ENCODE results near the gene ABCB1. TPM values are rescaled to one million over a fixed set of nuclear protein-coding genes. Genes with fewer than 3 reads are reported as not detected.

The ABCB1 gene
- total RNA-seq, 4 donors from 2014 or later: 5.6 to 18.4 (median 8.2) TPM

DNA sequence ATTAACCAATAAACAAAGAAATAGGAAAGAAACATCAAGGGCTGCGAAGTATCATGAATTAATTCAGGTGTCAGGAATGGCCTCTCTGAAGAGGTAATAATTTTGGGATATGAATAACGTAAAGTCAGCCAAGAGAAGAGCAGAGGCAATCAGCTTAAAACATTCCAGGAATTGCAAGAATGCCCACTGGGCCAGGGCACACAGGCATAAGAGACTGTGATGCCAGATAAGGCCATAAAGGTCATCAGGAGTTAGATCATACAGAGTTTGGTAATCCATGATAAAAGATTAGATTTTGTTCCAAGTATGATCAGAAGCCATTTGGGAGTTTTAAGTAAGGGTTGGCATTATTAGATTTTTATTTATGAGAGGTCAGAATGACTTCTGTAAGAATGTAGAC is 72.0 kb downstream of the ABCB1 start:
- H3K4me1 ChIP-seq: no peaks in the 10 kb centered on the region
- no peak for ATAC-seq
- no peaks in the 10 kb centered on the region for H3K27me3 ChIP-seq
- H3K4me3 ChIP-seq: no peak overlapping the region
- H3K9me3 ChIP-seq: no peaks in the 10 kb centered on the region
- no peaks in the 10 kb centered on the region for H3K36me3 ChIP-seq
- TF ChIP-seq, protein P1, sequence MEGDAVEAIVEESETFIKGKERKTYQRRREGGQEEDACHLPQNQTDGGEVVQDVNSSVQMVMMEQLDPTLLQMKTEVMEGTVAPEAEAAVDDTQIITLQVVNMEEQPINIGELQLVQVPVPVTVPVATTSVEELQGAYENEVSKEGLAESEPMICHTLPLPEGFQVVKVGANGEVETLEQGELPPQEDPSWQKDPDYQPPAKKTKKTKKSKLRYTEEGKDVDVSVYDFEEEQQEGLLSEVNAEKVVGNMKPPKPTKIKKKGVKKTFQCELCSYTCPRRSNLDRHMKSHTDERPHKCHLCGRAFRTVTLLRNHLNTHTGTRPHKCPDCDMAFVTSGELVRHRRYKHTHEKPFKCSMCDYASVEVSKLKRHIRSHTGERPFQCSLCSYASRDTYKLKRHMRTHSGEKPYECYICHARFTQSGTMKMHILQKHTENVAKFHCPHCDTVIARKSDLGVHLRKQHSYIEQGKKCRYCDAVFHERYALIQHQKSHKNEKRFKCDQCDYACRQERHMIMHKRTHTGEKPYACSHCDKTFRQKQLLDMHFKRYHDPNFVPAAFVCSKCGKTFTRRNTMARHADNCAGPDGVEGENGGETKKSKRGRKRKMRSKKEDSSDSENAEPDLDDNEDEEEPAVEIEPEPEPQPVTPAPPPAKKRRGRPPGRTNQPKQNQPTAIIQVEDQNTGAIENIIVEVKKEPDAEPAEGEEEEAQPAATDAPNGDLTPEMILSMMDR (IDR thresholded peaks at IDR 0.05): no peak
- TF ChIP-seq POLR2AphosphoS5 (IDR thresholded peaks at IDR 0.05) (no peak), EP300 (IDR thresholded peaks at IDR 0.05) (no peak), POLR2A (IDR thresholded peaks at IDR 0.05) (no peak)
- no peak overlapping the region for H3K27ac ChIP-seq
- WGBS, 2 donors (ENCODE audit: low coverage in 1 of 2): 83 to 95% methylated on average over 1 to 2 of the region's 2 CpGs

DNA sequence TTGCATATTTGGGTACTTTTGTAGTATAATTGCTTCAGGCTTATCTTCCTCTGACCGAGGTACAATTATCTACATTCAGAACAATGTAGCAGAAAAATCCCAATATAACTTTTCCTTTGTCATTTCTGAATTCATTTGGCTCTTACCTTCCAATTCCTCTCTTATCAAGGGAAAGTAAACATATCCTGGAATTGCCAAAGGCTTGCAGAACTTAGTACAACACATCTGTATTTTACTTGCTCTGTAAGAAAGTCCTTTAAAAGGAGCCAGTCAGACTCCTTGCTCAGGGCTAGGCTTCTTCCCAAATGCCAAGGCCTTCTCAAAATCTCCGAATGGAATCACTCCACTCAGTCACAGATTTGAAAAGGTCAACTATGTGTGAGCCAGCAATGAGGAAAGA is 81.9 kb downstream of the ABCB1 start:
- Histone ChIP-seq H3K27ac (no peak overlapping the region), H3K4me3 (no peak overlapping the region), H3K36me3 (no peaks in the 10 kb centered on the region), H3K27me3 (no peaks in the 10 kb centered on the region), H3K9me3 (no peaks in the 10 kb centered on the region), H3K4me1 (peaks cover 0 to 6% (median 0%) of the 10 kb centered on the region in 3 donors)
- 33% methylated on average over 1 of the region's 2 CpGs; no CpG with 5 or more reads in 1 of the 2 donors for WGBS, 2 donors (ENCODE audit: low coverage in 1 of 2)
- TF ChIP-seq POLR2AphosphoS5 (IDR thresholded peaks at IDR 0.05): no peak
- TF ChIP-seq, protein P1 (IDR thresholded peaks at IDR 0.05): no peak
- no peak for TF ChIP-seq POLR2A (IDR thresholded peaks at IDR 0.05)
- no peak for TF ChIP-seq EP300 (IDR thresholded peaks at IDR 0.05)
- ATAC-seq: no peak

DNA sequence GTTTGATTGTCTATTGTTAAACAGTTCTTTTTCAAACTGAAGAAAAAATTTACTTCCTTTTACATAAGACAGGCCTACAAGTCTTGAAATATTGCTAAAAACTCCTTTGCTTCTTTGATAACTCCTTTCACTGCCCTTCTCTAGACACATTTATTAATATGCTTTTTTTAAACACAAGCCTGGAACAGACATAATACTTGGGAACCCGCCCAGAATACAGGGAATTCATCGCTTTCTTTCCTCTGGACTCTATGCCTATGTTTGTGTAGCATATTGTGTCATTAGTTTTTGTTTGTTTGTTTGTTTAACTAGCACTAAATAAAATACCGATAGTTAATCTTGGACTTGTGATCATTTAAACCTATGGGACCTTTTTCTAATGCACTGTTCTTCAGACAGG is 82.8 kb downstream of the ABCB1 start:
- no peak for TF ChIP-seq EP300 (IDR thresholded peaks at IDR 0.05)
- TF ChIP-seq, protein P1 (IDR thresholded peaks at IDR 0.05): no peak
- TF ChIP-seq POLR2AphosphoS5 (IDR thresholded peaks at IDR 0.05): no peak
- no peak for TF ChIP-seq POLR2A (IDR thresholded peaks at IDR 0.05)
- no peaks in the 10 kb centered on the region for H3K36me3 ChIP-seq
- H3K4me1 ChIP-seq: peaks cover 0 to 6% (median 0%) of the 10 kb centered on the region in 3 donors
- ATAC-seq: no peak
- H3K9me3 ChIP-seq: no peaks in the 10 kb centered on the region
- H3K27me3 ChIP-seq: no peaks in the 10 kb centered on the region
- no peak overlapping the region for H3K27ac ChIP-seq
- whole genome bisulfite sequencing, 2 donors (ENCODE audit: low coverage in 1 of 2): 34 to 56% methylated on average over 3 of the region's 3 CpGs
- no peak overlapping the region for H3K4me3 ChIP-seq

DNA sequence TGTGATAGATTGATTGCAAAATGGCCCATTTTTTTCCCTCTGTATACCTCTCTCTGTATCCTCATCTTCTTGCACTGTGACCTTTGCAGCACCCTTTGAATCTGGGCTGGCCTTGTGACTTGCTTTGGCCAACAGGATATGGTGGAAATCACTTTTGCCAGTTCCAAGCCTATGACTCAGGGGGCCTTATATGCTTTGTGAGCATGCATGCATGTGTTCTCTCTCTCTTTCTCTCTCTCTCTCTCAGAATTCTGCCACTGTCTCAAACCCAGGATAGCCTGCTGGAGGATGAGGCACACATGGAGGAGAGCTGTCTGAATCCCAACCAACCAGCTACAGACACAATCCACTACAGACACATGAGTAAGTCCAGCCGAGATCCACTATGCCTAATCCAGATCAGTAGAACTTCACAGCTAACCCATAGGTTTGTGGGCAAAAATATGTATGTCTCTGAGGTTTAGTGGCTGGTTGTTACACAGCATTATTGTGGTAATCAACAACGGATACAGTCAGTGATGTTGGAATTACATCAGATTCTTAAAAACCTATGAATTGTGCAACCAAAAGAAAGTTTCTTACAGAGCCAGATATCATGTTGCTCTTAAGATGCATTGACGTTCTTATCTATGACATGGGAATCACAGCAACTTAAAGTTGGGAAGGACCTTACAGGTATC is 83.4 kb downstream of the ABCB1 start:
- no peak overlapping the region for H3K27ac ChIP-seq
- ATAC-seq: no peak
- no peaks in the 10 kb centered on the region for H3K9me3 ChIP-seq
- no peaks in the 10 kb centered on the region for H3K36me3 ChIP-seq
- 59 to 67% methylated on average over 3 of the region's 3 CpGs for WGBS, 2 donors (ENCODE audit: low coverage in 1 of 2)
- H3K27me3 ChIP-seq: no peaks in the 10 kb centered on the region
- TF ChIP-seq EP300 (IDR thresholded peaks at IDR 0.05) (no peak), POLR2AphosphoS5 (IDR thresholded peaks at IDR 0.05) (no peak), POLR2A (IDR thresholded peaks at IDR 0.05) (no peak)
- TF ChIP-seq, protein P1 (IDR thresholded peaks at IDR 0.05): no peak
- peaks cover 0 to 6% (median 0%) of the 10 kb centered on the region in 3 donors for H3K4me1 ChIP-seq
- no peak overlapping the region for H3K4me3 ChIP-seq

DNA sequence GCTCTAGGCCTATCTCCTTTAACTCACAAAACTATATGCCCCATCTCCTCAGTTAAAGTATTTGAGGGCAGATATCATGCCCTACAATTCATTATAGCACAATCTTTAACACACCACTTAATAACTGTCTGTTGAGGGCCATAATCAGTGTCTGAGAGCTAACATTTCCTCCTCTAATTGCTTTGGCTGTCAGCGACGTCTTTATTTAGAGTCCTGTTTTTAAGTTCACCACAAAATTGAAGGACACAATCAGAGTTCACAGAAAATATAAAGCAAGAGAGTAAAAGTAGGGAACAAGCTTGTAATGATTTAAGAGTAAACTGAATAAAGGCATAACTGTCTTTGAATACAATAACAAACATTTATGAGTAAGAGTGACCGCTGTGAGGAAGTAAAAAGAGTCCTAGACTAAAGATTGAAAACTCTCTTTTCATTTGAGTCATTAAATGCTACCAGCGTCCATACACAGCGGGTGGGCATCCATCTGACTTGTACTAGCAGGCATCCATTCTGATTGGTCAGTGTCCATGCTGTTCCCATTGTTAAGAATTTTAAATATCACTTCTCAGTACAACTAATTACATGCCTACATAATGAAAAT is 86.8 kb downstream of the ABCB1 start:
- no peaks in the 10 kb centered on the region for H3K9me3 ChIP-seq
- no peak overlapping the region for H3K4me3 ChIP-seq
- H3K4me1 ChIP-seq: peaks cover 0 to 6% (median 0%) of the 10 kb centered on the region in 3 donors
- peaks cover 0 to 4% of the 10 kb centered on the region in 2 donors for H3K36me3 ChIP-seq
- no peak for TF ChIP-seq POLR2A (IDR thresholded peaks at IDR 0.05)
- TF ChIP-seq, protein P1 (IDR thresholded peaks at IDR 0.05): no peak
- TF ChIP-seq EP300 (IDR thresholded peaks at IDR 0.05): no peak
- no peak for TF ChIP-seq POLR2AphosphoS5 (IDR thresholded peaks at IDR 0.05)
- 79 to 91% methylated on average over 5 of the region's 5 CpGs for WGBS, 2 donors (ENCODE audit: low coverage in 1 of 2)
- no peaks in the 10 kb centered on the region for H3K27me3 ChIP-seq
- H3K27ac ChIP-seq: no peak overlapping the region
- no peak for ATAC-seq
